ENCODE results near the gene RNF157. TPM values are rescaled to one million over a fixed set of nuclear protein-coding genes. Genes with fewer than 3 reads are reported as not detected.

The RNF157 gene
- total RNA-seq, 1 donor from 2014 or later: 8.8 TPM

DNA sequence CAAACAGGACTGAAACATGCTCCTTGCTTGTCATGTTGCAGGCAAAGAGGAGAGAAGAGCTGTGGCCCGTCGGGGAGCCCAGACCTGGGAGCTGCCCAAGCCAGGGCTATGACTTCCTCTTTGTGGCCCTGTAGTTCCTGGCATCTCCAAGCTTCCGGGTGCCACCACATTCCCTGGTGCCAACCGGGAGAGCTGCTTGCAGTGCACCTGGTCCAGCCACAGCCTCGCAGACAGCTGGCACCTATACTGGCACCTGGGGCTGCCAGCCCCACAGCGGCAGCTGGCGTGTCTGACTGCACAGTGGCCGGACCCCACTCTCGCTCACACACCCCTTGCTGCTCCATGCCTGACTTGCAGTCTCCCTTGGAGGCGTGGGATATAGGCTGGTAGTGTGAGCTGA is 62.2 kb downstream of the RNF157 start:
- intact Hi-C loops (cut with DNase I): no loop called here
- H3K27ac ChIP-seq: no peak overlapping the region
- H3K4me3 ChIP-seq: no peak overlapping the region
- H3K27me3 ChIP-seq: no peaks in the 10 kb centered on the region
- H3K4me1 ChIP-seq: no peaks in the 10 kb centered on the region
- no peak for TF ChIP-seq POLR2A (IDR thresholded peaks at IDR 0.05)
- TF ChIP-seq, protein P1, sequence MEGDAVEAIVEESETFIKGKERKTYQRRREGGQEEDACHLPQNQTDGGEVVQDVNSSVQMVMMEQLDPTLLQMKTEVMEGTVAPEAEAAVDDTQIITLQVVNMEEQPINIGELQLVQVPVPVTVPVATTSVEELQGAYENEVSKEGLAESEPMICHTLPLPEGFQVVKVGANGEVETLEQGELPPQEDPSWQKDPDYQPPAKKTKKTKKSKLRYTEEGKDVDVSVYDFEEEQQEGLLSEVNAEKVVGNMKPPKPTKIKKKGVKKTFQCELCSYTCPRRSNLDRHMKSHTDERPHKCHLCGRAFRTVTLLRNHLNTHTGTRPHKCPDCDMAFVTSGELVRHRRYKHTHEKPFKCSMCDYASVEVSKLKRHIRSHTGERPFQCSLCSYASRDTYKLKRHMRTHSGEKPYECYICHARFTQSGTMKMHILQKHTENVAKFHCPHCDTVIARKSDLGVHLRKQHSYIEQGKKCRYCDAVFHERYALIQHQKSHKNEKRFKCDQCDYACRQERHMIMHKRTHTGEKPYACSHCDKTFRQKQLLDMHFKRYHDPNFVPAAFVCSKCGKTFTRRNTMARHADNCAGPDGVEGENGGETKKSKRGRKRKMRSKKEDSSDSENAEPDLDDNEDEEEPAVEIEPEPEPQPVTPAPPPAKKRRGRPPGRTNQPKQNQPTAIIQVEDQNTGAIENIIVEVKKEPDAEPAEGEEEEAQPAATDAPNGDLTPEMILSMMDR (IDR thresholded peaks at IDR 0.05): no peak
- no peak for TF ChIP-seq POLR2AphosphoS5 (IDR thresholded peaks at IDR 0.05; ENCODE audit: insufficient read depth in 1 of 2, low read depth in 1 of 2)
- H3K9me3 ChIP-seq: no peaks in the 10 kb centered on the region
- no peak for DNase-seq (ENCODE audit: extremely low spot score in 2 of 2)
- H3K36me3 ChIP-seq: no peaks in the 10 kb centered on the region

DNA sequence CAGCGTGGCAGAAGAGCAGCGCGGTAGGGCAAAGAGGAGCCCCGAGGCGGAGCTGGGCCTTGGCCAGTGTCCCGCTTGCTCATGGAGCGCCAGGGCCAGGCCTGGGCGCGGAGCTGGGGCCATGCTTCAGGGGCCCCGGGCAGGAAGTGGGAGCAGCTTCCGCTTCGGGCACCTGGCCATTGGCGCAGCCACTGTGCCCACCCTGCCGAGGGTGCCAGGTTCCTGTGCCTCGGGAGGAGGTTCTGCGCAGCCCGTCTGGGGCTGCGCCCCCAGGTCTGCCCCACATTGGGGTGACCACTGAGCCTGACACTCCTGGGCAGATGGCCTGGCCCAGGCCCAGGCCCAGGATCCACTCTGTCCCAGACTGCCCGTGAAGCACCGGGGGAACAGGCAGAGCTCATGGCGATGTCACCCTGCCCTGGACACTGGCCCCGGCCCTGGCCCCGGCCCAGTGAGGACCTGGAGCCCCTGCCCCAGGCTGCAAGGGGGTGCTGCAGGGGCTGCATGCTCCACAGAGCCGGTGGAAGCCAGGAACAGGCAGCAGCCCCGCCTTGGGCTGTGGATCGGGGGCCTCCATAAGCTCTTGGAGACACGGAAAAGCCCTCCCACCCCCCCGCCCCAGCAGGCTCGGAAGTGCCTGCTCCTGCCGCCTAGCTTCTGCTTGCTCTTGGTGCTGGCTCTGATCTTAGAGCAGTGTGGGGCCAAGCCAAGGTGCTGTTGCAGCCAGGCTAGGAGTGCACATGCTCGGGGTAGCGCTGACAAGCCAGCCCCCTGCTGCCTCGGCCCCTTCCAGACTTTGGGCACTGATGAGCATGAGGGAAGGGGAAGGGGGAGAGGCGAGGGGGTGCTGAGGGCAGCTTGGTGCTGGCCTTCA is 63.4 kb downstream of the RNF157 start:
- no peaks in the 10 kb centered on the region for H3K4me1 ChIP-seq
- intact Hi-C loops (cut with DNase I): no loop called here
- no peak for TF ChIP-seq POLR2A (IDR thresholded peaks at IDR 0.05)

DNA sequence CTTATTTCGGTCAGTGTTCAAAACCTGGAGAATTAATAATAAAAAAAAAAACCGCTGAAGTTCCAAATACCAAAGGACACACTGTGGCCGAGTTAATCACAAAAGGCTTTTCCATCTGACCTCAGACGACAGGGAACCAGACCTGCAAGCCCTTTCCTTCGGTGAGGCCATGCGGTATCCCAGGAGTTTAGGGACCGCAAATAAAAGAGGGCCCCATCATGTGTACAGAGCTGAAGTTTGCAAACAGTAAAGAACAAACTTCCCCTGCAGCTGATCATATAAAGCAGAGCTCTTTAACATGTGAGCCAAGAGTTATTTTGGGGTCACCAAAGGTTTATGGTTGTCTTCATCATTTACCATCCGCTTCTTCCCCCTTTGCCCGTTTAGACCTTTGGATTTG is 66.3 kb downstream of the RNF157 start:
- TF ChIP-seq, protein P1 (IDR thresholded peaks at IDR 0.05): no peak
- TF ChIP-seq POLR2AphosphoS5 (IDR thresholded peaks at IDR 0.05; ENCODE audit: insufficient read depth in 1 of 2, low read depth in 1 of 2): no peak
- no peak for TF ChIP-seq POLR2A (IDR thresholded peaks at IDR 0.05)
- intact Hi-C loops (cut with DNase I): no loop called here
- Histone ChIP-seq H3K27me3 (no peaks in the 10 kb centered on the region), H3K27ac (no peak overlapping the region), H3K9me3 (no peaks in the 10 kb centered on the region), H3K4me1 (no peaks in the 10 kb centered on the region), H3K4me3 (no peak overlapping the region), H3K36me3 (no peaks in the 10 kb centered on the region)
- DNase-seq (ENCODE audit: extremely low spot score in 2 of 2): no peak

More for the DNA sequence above, 63.4 kb downstream of the RNF157 start:
- Histone ChIP-seq H3K36me3 (no peaks in the 10 kb centered on the region), H3K27me3 (no peaks in the 10 kb centered on the region), H3K9me3 (no peaks in the 10 kb centered on the region), H3K27ac (no peak overlapping the region), H3K4me3 (no peak overlapping the region)
- DNase-seq (ENCODE audit: extremely low spot score in 2 of 2): no peak

DNA sequence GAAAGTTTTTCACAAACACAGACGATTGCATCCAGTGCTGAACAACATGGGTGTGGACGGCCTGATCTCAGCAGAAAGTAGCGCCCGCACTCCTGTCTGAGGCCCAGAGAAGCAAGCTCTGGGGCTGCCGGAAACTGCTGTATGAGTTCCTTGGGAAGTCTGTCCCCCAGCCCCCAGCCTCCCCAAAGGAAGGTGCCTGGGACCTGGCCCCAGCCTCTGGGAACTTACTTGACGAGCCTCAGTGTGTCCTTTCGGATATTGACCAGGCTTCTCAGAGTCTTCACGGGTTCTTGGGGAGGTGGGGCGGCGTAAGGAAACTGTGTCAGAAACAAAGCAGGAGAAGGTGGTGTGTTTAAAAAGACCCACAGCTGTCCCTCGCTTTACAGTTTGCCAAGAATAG is 66.8 kb downstream of the RNF157 start:
- H3K4me1 ChIP-seq: no peaks in the 10 kb centered on the region
- H3K36me3 ChIP-seq: no peaks in the 10 kb centered on the region
- no peak overlapping the region for H3K4me3 ChIP-seq
- intact Hi-C loops (cut with DNase I): no loop called here
- H3K27me3 ChIP-seq: no peaks in the 10 kb centered on the region
- no peak for TF ChIP-seq POLR2AphosphoS5 (IDR thresholded peaks at IDR 0.05; ENCODE audit: insufficient read depth in 1 of 2, low read depth in 1 of 2)
- TF ChIP-seq, protein P1 (IDR thresholded peaks at IDR 0.05): no peak
- no peaks in the 10 kb centered on the region for H3K9me3 ChIP-seq
- H3K27ac ChIP-seq: no peak overlapping the region
- no peak for DNase-seq (ENCODE audit: extremely low spot score in 2 of 2)

DNA sequence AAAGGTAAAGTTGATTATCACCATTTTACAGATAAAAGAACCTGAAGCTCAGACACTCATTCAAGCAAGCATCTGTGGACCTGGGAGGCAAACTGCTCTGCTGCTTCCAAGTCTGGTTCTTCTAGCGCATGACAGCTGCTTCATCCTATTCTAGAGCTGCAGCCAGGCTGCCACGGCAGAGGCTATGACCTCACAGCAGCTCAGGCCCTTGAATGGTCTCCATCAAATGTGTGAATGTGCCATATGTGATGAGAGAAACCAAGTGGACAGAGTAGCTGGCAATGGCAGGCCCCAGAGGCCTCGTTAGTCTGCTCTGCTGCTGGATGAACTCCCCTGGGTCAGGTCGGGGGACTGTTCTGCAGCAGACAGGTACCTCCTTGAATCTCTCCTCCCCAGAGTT is 68.6 kb downstream of the RNF157 start:
- intact Hi-C loops (cut with DNase I): no loop called here
- Histone ChIP-seq H3K4me1 (no peaks in the 10 kb centered on the region), H3K9me3 (no peaks in the 10 kb centered on the region), H3K27ac (no peak overlapping the region), H3K36me3 (no peaks in the 10 kb centered on the region), H3K27me3 (no peaks in the 10 kb centered on the region), H3K4me3 (no peak overlapping the region)
- no peak for DNase-seq (ENCODE audit: extremely low spot score in 2 of 2)
- TF ChIP-seq, protein P1 (IDR thresholded peaks at IDR 0.05): no peak
- TF ChIP-seq POLR2AphosphoS5 (IDR thresholded peaks at IDR 0.05; ENCODE audit: insufficient read depth in 1 of 2, low read depth in 1 of 2) (no peak), POLR2A (IDR thresholded peaks at IDR 0.05) (no peak)
